HUES6 (cell line): ENCODE data around the gene GRHPR.
"Not testable (repeated sequence)": the region's sequence is repeated elsewhere in the genome, so short reads cannot be mapped to it uniquely, and the experiment has no call there.

Experiments used
- H3K27ac ChIP-seq: 2 replicates; pipeline ENCODE4 v1.7.0; 2013; ENCODE audit warnings: low read depth, mild to moderate bottlenecking, low read length, inconsistent platforms
- H3K27me3 ChIP-seq: 2 replicates; pipeline ENCODE4 v1.6.1; 2013; ENCODE audit warnings: low read length; ENCODE audit not compliant: control insufficient read depth, insufficient read depth
- H3K36me3 ChIP-seq: 2 replicates; pipeline ENCODE4 v1.6.1; 2013; ENCODE audit warnings: low read length; ENCODE audit not compliant: control insufficient read depth, insufficient read depth
- H3K4me1 ChIP-seq: 2 replicates; pipeline ENCODE4 v1.6.1; 2013; ENCODE audit warnings: low read length; ENCODE audit not compliant: control insufficient read depth, insufficient read depth
- H3K4me3 ChIP-seq: 2 replicates; pipeline ENCODE4 v1.5.1; 2013; ENCODE audit warnings: low read depth, low read length
- H3K9ac ChIP-seq: one replicate; pipeline ENCODE4 v1.6.1; 2013; ENCODE audit warnings: mild to moderate bottlenecking, low read length
- H3K9me3 ChIP-seq: 2 replicates; pipeline ENCODE4 v1.6.1; 2013; ENCODE audit warnings: low read depth, low read length; ENCODE audit not compliant: control insufficient read depth, insufficient read depth

Gene GRHPR

DNA sequence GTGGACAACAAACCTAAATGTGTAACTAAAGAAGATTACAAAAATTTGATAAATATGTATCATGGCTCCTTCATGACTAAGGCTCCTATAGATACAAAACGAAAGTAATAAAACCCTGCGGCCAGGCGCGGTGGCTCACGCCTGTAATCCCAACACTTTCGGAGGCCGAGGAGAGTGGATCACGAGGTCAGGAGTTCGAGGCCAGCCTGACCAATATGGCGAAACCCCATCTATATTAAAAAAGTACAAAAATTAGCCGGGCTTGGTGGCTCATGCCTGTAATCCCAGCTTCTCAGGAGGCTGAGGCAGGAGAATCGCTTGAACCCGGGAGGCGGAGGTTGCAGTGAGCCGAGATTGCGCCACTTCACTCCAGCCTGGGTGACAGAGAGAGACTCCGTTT, 45.0 kb downstream of the GRHPR start:
- not testable (repeated sequence) for H3K9ac ChIP-seq, H3K27me3 ChIP-seq, H3K36me3 ChIP-seq, H3K27ac ChIP-seq, H3K9me3 ChIP-seq
- peak overlapping the region; percentile 77; the same call in 1 of the 2 replicates for H3K4me3 ChIP-seq
- H3K4me1 ChIP-seq: peaks cover 22% of the 10 kb centered on the region

DNA sequence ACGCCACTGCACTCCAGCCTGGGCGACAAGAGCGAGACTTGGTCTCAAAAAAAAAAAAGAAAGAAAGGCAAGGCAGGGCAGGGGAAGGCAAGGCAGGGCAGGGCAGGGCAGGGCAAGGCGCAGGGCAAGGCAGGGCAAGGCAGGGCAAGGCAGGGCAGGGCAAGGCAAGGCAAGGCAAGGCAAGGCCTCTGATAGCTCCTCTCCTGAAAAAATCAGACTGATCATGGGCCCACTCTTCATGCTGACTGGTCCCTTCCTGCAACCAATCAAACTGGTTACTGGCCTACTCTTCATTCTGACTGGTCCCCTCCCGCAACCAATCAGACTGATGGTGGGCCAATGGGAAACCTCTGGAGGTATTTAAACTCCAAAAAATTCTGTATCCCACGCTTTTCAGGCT, 46.1 kb downstream of the GRHPR start:
- H3K36me3 ChIP-seq: no peaks in the 10 kb centered on the region
- H3K27me3 ChIP-seq: no peaks in the 10 kb centered on the region
- no peak overlapping the region for H3K27ac ChIP-seq
- peaks cover 3% of the 10 kb centered on the region for H3K9me3 ChIP-seq
- H3K9ac ChIP-seq: no peak overlapping the region
- no peak overlapping the region for H3K4me3 ChIP-seq
- peaks cover 18% of the 10 kb centered on the region for H3K4me1 ChIP-seq

DNA sequence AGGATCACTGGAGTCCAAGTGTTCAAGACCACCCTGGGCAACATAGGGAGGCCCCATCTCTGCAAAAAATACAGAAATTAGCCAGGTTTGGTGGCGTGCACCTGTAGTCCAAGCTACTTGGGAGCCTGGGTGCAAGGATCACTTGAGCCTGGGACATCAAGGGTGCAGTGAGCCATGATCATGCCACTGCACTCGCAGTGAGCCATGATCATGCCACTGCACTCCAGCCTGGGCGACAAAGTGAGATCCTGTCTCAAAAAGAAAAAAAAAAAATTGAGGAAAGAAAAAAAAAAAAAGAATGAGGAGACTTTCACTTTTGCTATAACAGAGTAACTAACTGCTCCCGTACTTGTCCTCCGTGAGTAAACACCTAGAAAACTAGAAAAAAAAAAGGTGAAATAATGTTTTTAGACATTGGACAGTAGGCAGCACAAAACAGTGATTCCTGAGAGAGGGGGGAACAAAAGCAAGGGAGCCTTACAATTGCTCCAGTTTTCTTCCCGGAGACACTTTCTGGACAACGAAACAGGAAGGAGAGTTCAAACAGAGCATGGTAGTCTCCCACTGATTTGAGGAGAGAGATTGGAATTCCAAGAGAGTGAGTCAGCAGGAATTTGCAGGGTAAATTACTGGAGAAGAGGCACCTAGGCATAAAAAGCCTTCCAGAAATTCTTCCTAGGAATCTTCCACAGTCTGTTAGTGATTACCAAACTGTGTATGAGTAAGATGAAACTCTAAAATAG, 49.6 kb downstream of the GRHPR start:
- H3K27me3 ChIP-seq: no peaks in the 10 kb centered on the region
- peak overlapping the region; percentile 73 for H3K9ac ChIP-seq
- peak overlapping the region; percentile 42; the same call in 1 of the 2 replicates for H3K4me3 ChIP-seq
- H3K4me1 ChIP-seq: peaks cover 14% of the 10 kb centered on the region
- H3K36me3 ChIP-seq: no peaks in the 10 kb centered on the region
- peaks cover 24% of the 10 kb centered on the region for H3K9me3 ChIP-seq
- peak overlapping the region; percentile 96 for H3K27ac ChIP-seq

DNA sequence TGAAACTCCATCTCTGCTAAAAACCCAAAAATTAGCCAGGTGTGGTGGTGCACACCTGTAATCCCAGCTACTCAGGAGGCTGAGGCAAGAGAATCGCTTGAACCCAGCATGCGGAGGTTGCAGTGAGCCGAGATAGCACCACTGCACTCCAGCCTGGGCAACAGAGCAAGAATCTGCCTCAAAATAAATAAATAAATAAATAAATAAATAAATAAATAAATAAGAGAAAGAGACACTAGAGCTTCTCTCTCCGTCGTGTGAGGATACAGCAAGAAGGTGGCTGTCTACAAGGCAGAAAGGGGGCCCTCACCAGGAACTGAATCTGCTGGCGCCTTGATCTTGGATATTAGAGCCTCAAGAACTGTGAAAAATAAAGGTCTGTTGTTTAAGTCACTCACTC, 51.5 kb downstream of the GRHPR start:
- not testable (repeated sequence) for H3K4me3 ChIP-seq, H3K9ac ChIP-seq, H3K27me3 ChIP-seq, H3K27ac ChIP-seq, H3K36me3 ChIP-seq
- peaks cover 24% of the 10 kb centered on the region for H3K9me3 ChIP-seq
- peaks cover 14% of the 10 kb centered on the region for H3K4me1 ChIP-seq

DNA sequence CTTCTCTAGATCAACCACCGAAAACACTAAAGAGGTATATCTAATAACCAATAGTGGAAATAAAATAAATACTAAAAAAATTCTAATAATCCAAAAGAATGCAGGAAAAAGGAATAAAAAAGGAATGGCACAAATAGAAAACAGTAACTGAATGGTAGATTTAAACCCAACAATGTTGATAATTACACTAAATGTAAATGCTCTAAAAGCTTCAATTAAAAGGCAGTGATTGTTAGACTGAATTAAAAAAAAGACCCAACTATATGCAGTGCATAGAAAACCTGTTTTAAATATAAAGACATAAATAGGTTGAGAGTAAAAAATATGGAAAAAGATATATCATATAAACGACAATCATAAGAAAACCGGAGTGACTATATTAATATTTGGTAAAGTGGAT, 51.9 kb downstream of the GRHPR start:
- Histone ChIP-seq H3K9ac (no peak overlapping the region), H3K4me1 (peaks cover 14% of the 10 kb centered on the region), H3K36me3 (no peaks in the 10 kb centered on the region), H3K9me3 (peaks cover 24% of the 10 kb centered on the region), H3K27ac (no peak overlapping the region), H3K27me3 (no peaks in the 10 kb centered on the region), H3K4me3 (no peak overlapping the region)

DNA sequence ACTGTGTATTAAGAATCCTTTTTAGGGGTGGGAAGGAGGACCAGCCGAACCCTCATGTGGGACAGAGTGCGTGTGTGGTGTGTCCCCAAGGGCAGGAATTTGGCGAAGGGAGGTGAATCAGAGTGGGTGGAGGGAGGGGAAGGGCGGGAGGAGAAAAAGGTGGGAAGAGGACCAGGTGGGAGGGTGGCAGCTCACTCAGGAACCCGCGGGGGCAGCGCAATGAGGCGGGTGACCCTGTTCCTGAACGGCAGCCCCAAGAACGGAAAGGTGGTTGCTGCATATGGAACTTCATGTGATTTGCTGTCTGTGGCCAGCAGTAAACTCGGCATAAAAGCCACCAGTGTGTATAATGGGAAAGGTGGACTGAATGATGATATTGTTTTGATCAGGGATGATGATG, 54.4 kb downstream of the GRHPR start:
- H3K36me3 ChIP-seq: no peaks in the 10 kb centered on the region
- H3K9ac ChIP-seq: no peak overlapping the region
- H3K9me3 ChIP-seq: peaks cover 24% of the 10 kb centered on the region
- no peaks in the 10 kb centered on the region for H3K27me3 ChIP-seq
- peaks cover 8% of the 10 kb centered on the region for H3K4me1 ChIP-seq
- H3K4me3 ChIP-seq: no peak overlapping the region
- H3K27ac ChIP-seq: no peak overlapping the region

DNA sequence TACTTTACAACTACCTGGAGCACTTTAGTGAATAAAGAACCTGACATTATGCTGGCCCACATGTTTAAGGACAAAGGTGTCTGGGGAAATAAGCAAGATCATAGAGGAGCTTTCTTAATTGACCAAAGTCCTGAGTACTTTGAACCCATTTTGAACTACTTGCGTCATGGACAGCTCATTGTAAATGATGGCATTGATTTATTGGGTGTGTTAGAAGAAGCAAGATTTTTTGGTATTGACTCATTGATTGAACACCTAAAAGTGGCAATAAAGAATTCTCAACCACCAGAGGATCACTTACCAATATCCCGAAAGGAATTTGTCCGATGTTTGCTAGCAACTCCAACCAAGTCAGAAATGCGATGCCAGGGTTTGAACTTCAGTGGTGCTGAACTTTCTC, 54.9 kb downstream of the GRHPR start:
- H3K36me3 ChIP-seq, H3K4me3 ChIP-seq, H3K9ac ChIP-seq, H3K27ac ChIP-seq, H3K4me1 ChIP-seq, H3K27me3 ChIP-seq: not testable (repeated sequence)
- H3K9me3 ChIP-seq: peaks cover 24% of the 10 kb centered on the region

DNA sequence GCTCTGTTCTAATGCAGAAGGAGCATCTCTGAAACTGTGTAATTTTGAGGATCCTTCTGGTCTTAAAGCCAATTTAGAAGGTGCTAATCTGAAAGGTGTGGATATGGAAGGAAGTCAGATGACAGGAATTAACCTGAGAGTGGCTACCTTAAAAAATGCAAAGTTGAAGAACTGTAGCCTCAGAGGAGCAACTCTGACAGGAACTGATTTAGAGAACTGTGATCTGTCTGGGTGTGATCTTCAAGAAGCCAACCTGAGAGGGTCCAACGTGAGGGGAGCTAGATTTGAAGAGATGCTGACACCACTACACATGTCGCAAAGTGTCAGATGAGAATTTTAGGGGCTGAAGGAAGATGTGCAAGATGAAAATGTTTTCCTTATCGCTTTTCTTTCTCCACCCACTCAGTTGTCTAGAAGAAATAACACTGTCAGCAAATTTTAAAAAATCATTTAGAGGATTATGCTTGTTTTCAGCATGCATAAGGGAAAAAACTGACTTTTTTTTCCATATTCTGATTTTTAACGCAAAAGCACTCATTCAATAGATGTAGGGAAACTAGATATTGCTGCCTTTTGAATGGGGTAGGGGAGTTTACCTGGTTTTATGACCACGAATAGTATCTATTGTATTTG, 55.6 kb downstream of the GRHPR start:
- H3K27ac ChIP-seq, H3K4me3 ChIP-seq, H3K36me3 ChIP-seq, H3K27me3 ChIP-seq, H3K4me1 ChIP-seq, H3K9ac ChIP-seq: not testable (repeated sequence)
- H3K9me3 ChIP-seq: peaks cover 24% of the 10 kb centered on the region

DNA sequence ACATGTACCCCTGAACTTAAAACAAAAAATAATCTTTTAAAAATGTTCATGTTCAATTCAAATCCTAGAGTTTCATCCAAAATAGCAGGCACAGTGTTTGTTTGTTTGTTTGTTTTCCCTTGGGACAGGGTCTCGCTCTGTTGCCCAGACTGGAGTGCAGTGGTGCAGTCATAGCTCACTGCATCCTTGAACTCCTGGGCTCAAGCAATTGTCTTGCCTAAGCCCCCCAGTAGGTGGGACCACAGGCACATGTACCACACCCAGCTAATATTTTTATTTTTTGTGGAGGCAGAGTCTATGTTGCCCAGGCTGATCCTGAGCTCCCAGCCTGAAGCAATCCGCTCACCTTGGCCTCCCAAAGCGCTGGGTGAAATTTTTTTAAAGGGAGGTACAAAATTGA, 58.3 kb downstream of the GRHPR start:
- no peaks in the 10 kb centered on the region for H3K27me3 ChIP-seq
- H3K9ac ChIP-seq: no peak overlapping the region
- H3K9me3 ChIP-seq: peaks cover under 1% of the 10 kb centered on the region; the same call in 1 of the 2 replicates
- H3K4me3 ChIP-seq: no peak overlapping the region
- H3K36me3 ChIP-seq: no peaks in the 10 kb centered on the region
- H3K4me1 ChIP-seq: peaks cover 16% of the 10 kb centered on the region; the same call in 1 of the 2 replicates
- no peak overlapping the region for H3K27ac ChIP-seq

DNA sequence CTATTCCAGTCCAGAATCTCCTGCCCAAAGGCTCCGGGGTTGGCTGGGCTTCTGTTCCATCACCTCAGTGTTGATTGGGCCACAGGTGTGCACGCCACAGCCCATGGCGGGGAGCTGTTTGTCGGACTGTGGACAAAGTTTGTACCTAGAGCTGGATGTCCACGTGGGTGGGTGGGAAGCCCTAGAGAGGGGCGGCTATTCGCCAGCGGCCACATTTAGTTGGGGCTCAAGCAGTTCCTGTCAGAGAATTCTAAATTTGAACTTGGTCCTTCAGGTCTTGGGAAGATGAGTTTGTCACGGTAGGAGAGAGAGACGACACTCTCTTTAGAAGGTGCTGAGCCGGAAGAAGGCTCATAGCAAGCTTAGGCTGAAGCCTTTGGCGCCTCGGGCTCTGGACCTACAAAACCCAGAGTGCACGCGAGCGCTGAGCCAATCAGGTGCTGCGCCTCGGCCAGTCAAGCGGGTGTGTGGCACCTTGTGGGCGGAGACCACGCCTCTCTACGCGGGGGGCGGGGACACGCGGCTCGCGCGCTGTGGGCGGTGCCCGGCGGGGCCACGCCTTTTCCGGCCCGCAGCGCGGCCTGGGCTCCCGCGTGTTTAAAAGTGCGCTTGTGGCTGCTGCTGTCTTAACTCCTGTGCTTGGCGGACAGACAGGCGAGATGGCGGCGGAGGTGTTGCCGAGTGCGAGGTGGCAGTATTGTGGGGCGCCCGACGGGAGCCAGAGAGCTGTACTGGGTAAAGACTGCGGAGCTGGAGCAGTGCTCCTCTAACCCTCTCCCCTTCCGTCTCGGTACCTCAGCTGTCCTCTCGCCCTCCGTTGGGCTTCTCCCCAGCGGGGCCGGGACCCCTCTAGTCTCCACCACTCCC, 63.1 kb downstream of the GRHPR start, which contains the start of gene POLR1E:
Gene POLR1E, plus strand, starts transcription at position 560 of the 867 bp plus-strand sequence. Its CDS starts 100 bp downstream, at position 660.
- H3K9me3 ChIP-seq: no peaks in the 10 kb centered on the region
- H3K36me3 ChIP-seq: peaks cover 30% of the 10 kb centered on the region
- peaks cover 18% of the 10 kb centered on the region; the same call in 1 of the 2 replicates for H3K4me1 ChIP-seq
- peak within 1 kb of the TSS; percentile 79 for H3K9ac ChIP-seq
- peak within 1 kb of the TSS; percentile 63 for H3K27ac ChIP-seq
- peak within 1 kb of the TSS; percentile 90 for H3K4me3 ChIP-seq
- H3K27me3 ChIP-seq: no peaks in the 10 kb centered on the region

DNA sequence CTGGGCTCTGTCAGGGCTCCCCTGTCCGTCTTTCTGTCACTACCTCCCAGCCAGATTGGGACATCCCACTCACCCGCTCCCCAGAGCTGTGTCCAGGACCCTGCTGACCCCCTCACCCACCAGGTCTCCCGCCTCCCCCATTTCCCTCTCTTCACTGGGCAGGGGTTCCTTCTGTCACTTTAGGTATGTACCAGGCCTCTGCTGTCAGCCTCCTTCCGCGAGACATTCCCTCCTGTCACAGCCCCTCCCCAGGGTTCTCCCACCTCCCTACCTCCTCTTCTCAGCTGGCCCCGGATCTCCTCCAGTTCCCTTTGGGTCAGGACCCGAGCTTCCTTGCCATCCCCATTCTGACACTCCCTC, 63.7 kb downstream of the GRHPR start:
- no peaks in the 10 kb centered on the region for H3K9me3 ChIP-seq
- H3K4me3 ChIP-seq: peak overlapping the region; percentile 90
- H3K27me3 ChIP-seq: no peaks in the 10 kb centered on the region
- H3K4me1 ChIP-seq: peaks cover 18% of the 10 kb centered on the region; the same call in 1 of the 2 replicates
- H3K36me3 ChIP-seq: peaks cover 36% of the 10 kb centered on the region
- peak overlapping the region; percentile 79 for H3K9ac ChIP-seq
- no peak overlapping the region for H3K27ac ChIP-seq
